H1 (cell line): ENCODE results near the gene SIRT5. TPM values are rescaled to one million over a fixed set of nuclear protein-coding genes. Genes with fewer than 3 reads are reported as not detected.

ENCODE experiments used
- CTCF ChIA-PET: fragments of 300-600 bp; sonication (Branson Sonifier 250); formaldehyde crosslinking; loops from one replicate; lab custom pipeline; 2021; ENCODE audit not compliant: partially characterized antibody; lab: Charles Lee
- POLR2A ChIA-PET: fragments of 300-600 bp; sonication (Branson Sonifier 250); formaldehyde crosslinking; loops from one replicate; lab custom pipeline; 2021; ENCODE audit warnings: inconsistent platforms; ENCODE audit not compliant: partially characterized antibody; lab: Charles Lee
- DNase-seq, 2 experiments: peaks; one replicate each; pipeline versions ENCODE4 v3.0.0 to v3.0.0-alpha.2; 2010 to 2022; ENCODE audit warnings: low spot score in 2 of 2, low read depth in 1 of 2, mixed read lengths in 1 of 2
- FAIRE-seq: peaks from 2 replicates; lab custom pipeline; 2011; peaks lifted over from hg19 to GRCh38; lab: Jason Lieb, UNC
- H2AFZ ChIP-seq: 2 replicates; pipeline ENCODE4 v1.8.1; 2012; ENCODE audit warnings: low read length, inconsistent platforms
- H2AK5ac ChIP-seq: 2 replicates; pipeline ENCODE4 v1.6.1; 2013; ENCODE audit warnings: low read depth, low read length
- H2BK120ac ChIP-seq: replicated peaks from 2 replicates; pipeline ENCODE3; 2013; ENCODE audit warnings: low read depth, low read length, inconsistent platforms
- H2BK12ac ChIP-seq: 2 replicates; pipeline ENCODE4 v1.6.1; 2013; ENCODE audit warnings: low read depth, low read length
- H2BK15ac ChIP-seq: 2 replicates; pipeline ENCODE4 v1.6.1; 2013; ENCODE audit warnings: low read length
- H2BK20ac ChIP-seq: 2 replicates; pipeline ENCODE4 v1.6.1; 2013; ENCODE audit warnings: low read length
- H2BK5ac ChIP-seq: 2 replicates; pipeline ENCODE4 v1.6.1; 2013; ENCODE audit warnings: low read depth, low read length
- H3K14ac ChIP-seq: 2 replicates; pipeline ENCODE4 v1.6.1; 2013; ENCODE audit warnings: inconsistent platforms; ENCODE audit not compliant: insufficient read length
- H3K18ac ChIP-seq: 2 replicates; pipeline ENCODE4 v1.6.1; 2013; ENCODE audit warnings: low read length; ENCODE audit errors: extremely low read depth
- H3K23ac ChIP-seq: 2 replicates; pipeline ENCODE4 v1.6.1; 2013; ENCODE audit warnings: inconsistent platforms; ENCODE audit not compliant: insufficient read length
- H3K23me2 ChIP-seq: 2 replicates; pipeline ENCODE4 v1.6.1; 2013; ENCODE audit warnings: low read depth, low read length
- H3K27ac ChIP-seq: 2 replicates; pipeline ENCODE4 v1.6.1; 2011; ENCODE audit warnings: low read depth, low read length, inconsistent platforms
- H3K27me3 ChIP-seq, 4 experiments: replicated peaks in 1 of 4; 1 replicate in 1 of 4; 2 replicates in 3 of 4; pipeline versions ENCODE4 v1.6.1 to v1.8.1; 2011 to 2013; ENCODE audit warnings: low read length in 3 of 4, mild to moderate bottlenecking in 3 of 4, inconsistent platforms in 2 of 4, mixed read lengths in 2 of 4, moderate library complexity in 1 of 4; ENCODE audit not compliant: control insufficient read depth in 3 of 4, insufficient read depth in 3 of 4; ENCODE audit errors: extremely low read depth in 1 of 4
- H3K36me3 ChIP-seq, 4 experiments: 2 replicates each; pipeline versions ENCODE4 v1.6.1 to v1.8.1; 2011 to 2013; ENCODE audit warnings: mild to moderate bottlenecking in 4 of 4, low read length in 3 of 4, moderate library complexity in 2 of 4, control low read depth in 1 of 4, inconsistent platforms in 1 of 4; ENCODE audit not compliant: insufficient read depth in 4 of 4, control insufficient read depth in 2 of 4
- H3K4ac ChIP-seq: replicated peaks from 2 replicates; pipeline ENCODE3; 2013; ENCODE audit warnings: low read length, low read depth, mixed read lengths, inconsistent platforms; ENCODE audit not compliant: insufficient read length
- H3K4me1 ChIP-seq, 4 experiments: replicated peaks in 1 of 4; 1 replicate in 1 of 4; 2 replicates in 3 of 4; pipeline versions ENCODE4 v1.6.1 to v1.8.1; 2011 to 2013; ENCODE audit warnings: low read length in 3 of 4, inconsistent platforms in 2 of 4, mixed read lengths in 1 of 4; ENCODE audit not compliant: insufficient read depth in 4 of 4, control insufficient read depth in 3 of 4
- H3K4me2 ChIP-seq, 2 experiments: 2 replicates each; pipeline versions ENCODE4 v1.6.1 to v1.8.1; 2011 to 2013; ENCODE audit warnings: low read depth in 2 of 2, low read length in 2 of 2, control low read depth in 1 of 2, inconsistent platforms in 1 of 2, mild to moderate bottlenecking in 1 of 2; ENCODE audit not compliant: insufficient read depth in 1 of 2
- H3K4me3 ChIP-seq, 4 experiments: fragments of 200-600, 300-600 bp in 1 of 4; sonication (generic), shearing (Covaris generic), sonication (Bioruptor Twin) in 1 of 4; 2 replicates each; pipeline versions ENCODE4 v1.5.1 to v1.8.1; 2011 to 2016; ENCODE audit warnings: low read length in 4 of 4, low read depth in 3 of 4, control low read depth in 2 of 4, inconsistent platforms in 2 of 4, mild to moderate bottlenecking in 2 of 4, mixed read lengths in 1 of 4, moderate library complexity in 1 of 4; ENCODE audit not compliant: insufficient read depth in 2 of 4; ENCODE audit errors: extremely low read depth in 1 of 4
- H3K56ac ChIP-seq: replicated peaks from 2 replicates; pipeline ENCODE3; 2013; ENCODE audit warnings: low read depth, mild to moderate bottlenecking, mixed read lengths, low read length, inconsistent platforms; ENCODE audit not compliant: insufficient read length
- H3K79me1 ChIP-seq: 2 replicates; pipeline ENCODE4 v1.6.1; 2013; ENCODE audit warnings: low read depth, low read length, control low read depth
- H3K79me2 ChIP-seq, 2 experiments: 2 replicates each; pipeline versions ENCODE4 v1.6.1 to v1.8.1; 2012 to 2013; ENCODE audit warnings: low read length in 2 of 2, mild to moderate bottlenecking in 2 of 2, inconsistent platforms in 1 of 2; ENCODE audit not compliant: insufficient read depth in 2 of 2, control insufficient read depth in 1 of 2
- H3K9ac ChIP-seq, 4 experiments: replicated peaks in 1 of 4; 1 replicate in 1 of 4; 2 replicates in 3 of 4; pipeline versions ENCODE4 v1.6.1 to v1.8.1; 2011 to 2013; ENCODE audit warnings: low read depth in 3 of 4, low read length in 3 of 4, control low read depth in 2 of 4, mild to moderate bottlenecking in 2 of 4, moderate library complexity in 2 of 4, inconsistent platforms in 1 of 4; ENCODE audit errors: extremely low read depth in 1 of 4
- H3K9me3 ChIP-seq, 2 experiments: 2 replicates each; pipeline versions ENCODE4 v1.6.1 to v1.8.1; 2012 to 2013; ENCODE audit warnings: mild to moderate bottlenecking in 2 of 2, moderate library complexity in 2 of 2, control low read depth in 1 of 2, inconsistent platforms in 1 of 2, low read depth in 1 of 2, low read length in 1 of 2, mixed read lengths in 1 of 2; ENCODE audit not compliant: insufficient read depth in 2 of 2
- H4K20me1 ChIP-seq, 2 experiments: replicated peaks in 1 of 2; 2 replicates each; pipeline versions ENCODE3 to v1.8.1; 2011 to 2013; ENCODE audit warnings: inconsistent platforms in 2 of 2, low read length in 2 of 2, mild to moderate bottlenecking in 1 of 2; ENCODE audit not compliant: insufficient read depth in 2 of 2, control insufficient read depth in 1 of 2
- H4K5ac ChIP-seq: 2 replicates; pipeline ENCODE4 v1.6.1; 2013; ENCODE audit warnings: low read length, low read depth, mixed read lengths, inconsistent platforms; ENCODE audit not compliant: insufficient read length
- H4K8ac ChIP-seq: 2 replicates; pipeline ENCODE4 v1.8.0; 2013; ENCODE audit warnings: mild to moderate bottlenecking, moderate library complexity, low read length, inconsistent platforms; ENCODE audit not compliant: insufficient read depth; ENCODE audit errors: extremely low read depth
- H4K91ac ChIP-seq: replicated peaks from 2 replicates; pipeline ENCODE3; 2013; ENCODE audit warnings: low read length, mixed read lengths, inconsistent platforms; ENCODE audit not compliant: insufficient read length
- ATF3 ChIP-seq: IDR thresholded peaks from 2 replicates; pipeline ENCODE4 v1.6.1; 2011; ENCODE audit warnings: low read depth, mild to moderate bottlenecking, low read length; ENCODE audit not compliant: insufficient read depth
- POU5F1 ChIP-seq: IDR thresholded peaks from 2 replicates; pipeline ENCODE4 v1.6.1; 2011; ENCODE audit warnings: low read depth, mild to moderate bottlenecking, low read length, moderate library complexity
- TAF7 ChIP-seq: optimal IDR thresholded peaks from 2 replicates; pipeline ENCODE3; 2011; ENCODE audit warnings: low read depth, mild to moderate bottlenecking, inconsistent platforms, low read length, moderate library complexity, borderline replicate concordance
- TCF12 ChIP-seq: IDR thresholded peaks from 2 replicates; pipeline ENCODE4 v1.6.1; 2011; ENCODE audit warnings: low read depth, mild to moderate bottlenecking, low read length
- WGBS, 2 experiments: shearing (Covaris generic) in 1 of 2; methylation state at CpG; one replicate each; pipeline versions ENCODE4 v1.1.6 to v1.1.7; 2013 to 2015; ENCODE audit warnings: low lambda C conversion rate in 2 of 2, mixed read lengths in 2 of 2, inconsistent platforms in 1 of 2, low coverage in 1 of 2, missing lambda C conversion rate in 1 of 2; ENCODE audit not compliant: insufficient replicate concordance in 2 of 2, insufficient coverage in 1 of 2, insufficient read length in 1 of 2; ENCODE audit errors: extremely low coverage in 1 of 2, missing lambda C conversion rate in 1 of 2; 5-methylcytosine and 5-hydroxymethylcytosine counted together
- polyA plus RNA-seq, 7 experiments: library from polyadenylated mRNA; depleted of rRNA in 3 of 7; stranded (reverse) in 5 of 7; unstranded in 2 of 7; fragments of >200 nt in 5 of 7; fragments of 200-250 nt in 2 of 7; gene quantifications; 1 replicate in 5 of 7; 2 replicates in 1 of 7; 4 replicates in 1 of 7; pipeline versions ENCODE4 v1.2.1 to v1.2.3, GENCODE V29; 2011 to 2013; ENCODE audit warnings: missing spikeins in 2 of 7, mixed read lengths in 2 of 7
- total RNA-seq: library from RNA; stranded (reverse); fragmentation: NEBNext Ultra II Directional; extraction: Animal tissue kit (Norgen Biotek cat#: 25700); gene quantifications from 2 replicates; pipeline ENCODE4 v1.2.1, GENCODE V29; 2021

Gene SIRT5
- total and polyA plus RNA-seq, 2 of the 8 experiments (the other 6 are each of a cell fraction or from before 2014, with no cell fraction given): 7.4 to 14.7 TPM

GRCh38 chr6:13660893-13661292, 86.5 kb downstream of the SIRT5 start:
- FAIRE-seq (no peak), DNase-seq (no peak)
- no peaks in the 10 kb centered on the region for H3K23me2 ChIP-seq
- no peak overlapping the region for H3K23ac ChIP-seq
- H3K18ac ChIP-seq: no peak overlapping the region
- no peak overlapping the region for H2BK120ac ChIP-seq
- H2BK5ac ChIP-seq: no peak overlapping the region
- no peak overlapping the region for H3K27ac ChIP-seq
- H3K79me2 ChIP-seq: peaks cover 4 to 71% of the 10 kb centered on the region in 2 experiments; a peak in 3 of 4 replicates
- no peak overlapping the region for H2AFZ ChIP-seq
- no peak overlapping the region for H3K4me3 ChIP-seq
- no peak overlapping the region for H4K8ac ChIP-seq
- H2BK15ac ChIP-seq: no peak overlapping the region
- H3K9me3 ChIP-seq: no peaks in the 10 kb centered on the region
- no peaks in the 10 kb centered on the region for H3K27me3 ChIP-seq
- H3K14ac ChIP-seq: no peak overlapping the region
- H2BK12ac ChIP-seq: no peak overlapping the region
- H3K4me2 ChIP-seq: no peak overlapping the region
- ChIA-PET POLR2A (interaction anchor here (0.6 kb wide), 1 partner anchor 45 kb away, joined by 4 read pairs; no protein-coding TSS in a partner anchor), CTCF (no interaction called here)
- H3K56ac ChIP-seq: no peak overlapping the region
- no peaks in the 10 kb centered on the region for H3K36me3 ChIP-seq
- H2BK20ac ChIP-seq: no peak overlapping the region
- no peak overlapping the region for H4K5ac ChIP-seq
- no peak overlapping the region for H4K91ac ChIP-seq
- no peak overlapping the region for H3K9ac ChIP-seq
- H4K20me1 ChIP-seq: peaks cover 0 to 4% of the 10 kb centered on the region in 2 experiments
- 100% methylated on average over 1 of the region's 1 CpG; no CpG with 5 or more reads in 1 of the 2 experiments for WGBS, 2 experiments
- peaks cover 0 to 3% (median 0%) of the 10 kb centered on the region in 4 experiments; a peak in 2 of 7 replicates for H3K4me1 ChIP-seq
- H3K4ac ChIP-seq: no peak overlapping the region
- H3K79me1 ChIP-seq: no peaks in the 10 kb centered on the region
- no peak for TF ChIP-seq ATF3
- TF ChIP-seq TAF7: no peak
- no peak for TF ChIP-seq POU5F1
- no peak for TF ChIP-seq TCF12
- H2AK5ac ChIP-seq: no peak overlapping the region
